HCT116 (cell line): Measurements from ENCODE around the gene SPACA4. TPM values are rescaled to one million over a fixed set of nuclear protein-coding genes. Genes with fewer than 3 reads are reported as not detected.

Source experiments
- ATAC-seq: fragments of 200-7000 bp; cut with Tn5 transposase; 2 replicates; pipeline ENCODE4 v1.9.1; 2020; ENCODE audit warnings: mild to moderate bottlenecking, moderate library complexity
- BruUV-seq: library from RNA; stranded (reverse); fragments of 400-500 nt; replicated peaks from 2 replicates; lab custom pipeline; 2021; lab: Mats Ljungman, UMichigan
- CTCF ChIA-PET: fragments of 300-600 bp; sonication (Branson Sonifier 250); formaldehyde crosslinking; loops from one replicate; lab custom pipeline; 2021; ENCODE audit warnings: antibody characterized with exemption; lab: Charles Lee
- POLR2A ChIA-PET: fragments of 300-600, 350-600 bp; sonication (Branson Sonifier 250); formaldehyde crosslinking; loops from one replicate; lab custom pipeline; 2021; ENCODE audit warnings: antibody characterized with exemption; lab: Charles Lee
- RAD21 ChIA-PET, 2 experiments: fragments of 300-600 bp; sonication (Branson Sonifier 250); formaldehyde crosslinking; loops; one replicate each; lab custom pipeline; 2023; ENCODE audit warnings: low total read pairs in 2 of 2; ENCODE audit not compliant: uncharacterized antibody in 2 of 2, unreplicated experiment in 2 of 2, low non-redundant PET in 1 of 2; lab: Charles Lee
- DNase-seq: peaks from one replicate; pipeline ENCODE4 v3.0.0-alpha.2; 2010; ENCODE audit warnings: low read depth, low spot score
- H2AFZ ChIP-seq: fragments of 200-600 bp; shearing (Covaris generic), sonication (generic); 2 replicates; pipeline ENCODE4 v1.6.1; 2017; ENCODE audit warnings: low read depth, mixed run types, mixed read lengths, antibody characterized with exemption, low read length; ENCODE audit not compliant: poor library complexity, severe bottlenecking
- H3K27ac ChIP-seq: 2 replicates; pipeline ENCODE4 v1.5.1; 2012; ENCODE audit warnings: low read depth, low read length
- H3K27me3 ChIP-seq: fragments of 200-600 bp; sonication (generic); 2 replicates; pipeline ENCODE4 v1.6.1; 2016; ENCODE audit warnings: mixed run types, low read length, mixed read lengths; ENCODE audit not compliant: insufficient read depth
- H3K36me3 ChIP-seq, 2 experiments: fragments of 200-500 bp in 1 of 2; fragments of 200-600 bp in 1 of 2; sonication (Bioruptor generic) in 1 of 2; sonication (generic) in 1 of 2; 2 replicates each; pipeline versions ENCODE4 v1.5.1 to v1.6.1; 2014 to 2016; ENCODE audit warnings: low read length in 2 of 2, inconsistent platforms in 1 of 2, mixed read lengths in 1 of 2, mixed run types in 1 of 2; ENCODE audit not compliant: insufficient read depth in 2 of 2, control insufficient read depth in 1 of 2
- H3K4me1 ChIP-seq, 2 experiments: fragments of 200-600 bp in 1 of 2; sonication (generic) in 1 of 2; 2 replicates each; pipeline versions ENCODE4 v1.5.1 to v1.6.1; 2012 to 2017; ENCODE audit warnings: low read length in 2 of 2, inconsistent platforms in 1 of 2, mild to moderate bottlenecking in 1 of 2, mixed read lengths in 1 of 2, mixed run types in 1 of 2, moderate library complexity in 1 of 2; ENCODE audit not compliant: insufficient read depth in 2 of 2, control insufficient read depth in 1 of 2
- H3K4me2 ChIP-seq: fragments of 200-600 bp; sonication (generic); 2 replicates; pipeline ENCODE4 v1.6.1; 2017; ENCODE audit warnings: mixed run types, low read length, mixed read lengths
- H3K4me3 ChIP-seq, 2 experiments: fragments of 200-600 bp in 1 of 2; sonication (generic) in 1 of 2; replicated peaks in 1 of 2; 2 replicates each; pipeline ENCODE4 v1.5.1; 2011 to 2016; ENCODE audit warnings: low read length in 2 of 2, control low read depth in 1 of 2, low read depth in 1 of 2, mild to moderate bottlenecking in 1 of 2, mixed read lengths in 1 of 2, mixed run types in 1 of 2
- H3K79me2 ChIP-seq: fragments of 200-600 bp; sonication (generic); 2 replicates; pipeline ENCODE4 v1.6.1; 2017; ENCODE audit warnings: mild to moderate bottlenecking, mixed run types, low read length, moderate library complexity, mixed read lengths; ENCODE audit not compliant: insufficient read depth
- H3K9ac ChIP-seq: fragments of 200-600 bp; sonication (generic); 2 replicates; pipeline ENCODE4 v1.6.1; 2016; ENCODE audit warnings: low read length, mixed read lengths
- H3K9me2 ChIP-seq: fragments of 200-600 bp; sonication (generic), shearing (Covaris generic); 2 replicates; pipeline ENCODE4 v1.6.1; 2017; ENCODE audit warnings: mixed run types, mild to moderate bottlenecking, moderate library complexity; ENCODE audit not compliant: insufficient read depth
- H3K9me3 ChIP-seq, 2 experiments: fragments of 200-500 bp in 1 of 2; fragments of 200-600 bp in 1 of 2; sonication (Bioruptor generic) in 1 of 2; sonication (generic) in 1 of 2; 2 replicates each; pipeline ENCODE4 v1.6.1; 2014 to 2017; ENCODE audit warnings: low read length in 2 of 2, mixed read lengths in 2 of 2, inconsistent platforms in 1 of 2, low read depth in 1 of 2, mild to moderate bottlenecking in 1 of 2, mixed run types in 1 of 2, moderate library complexity in 1 of 2; ENCODE audit not compliant: control insufficient read depth in 1 of 2, insufficient read depth in 1 of 2
- H4K20me1 ChIP-seq: fragments of 200-600 bp; sonication (generic), shearing (Covaris generic); 2 replicates; pipeline ENCODE4 v1.6.1; 2017; ENCODE audit warnings: mixed run types, mild to moderate bottlenecking, moderate library complexity; ENCODE audit not compliant: insufficient read depth
- ATF3 ChIP-seq: IDR thresholded peaks from 2 replicates; pipeline ENCODE4 v1.6.1; 2012
- CBX3 ChIP-seq: IDR thresholded peaks from 2 replicates; pipeline ENCODE4 v1.6.1; 2012; ENCODE audit warnings: low read depth
- CEBPB ChIP-seq: IDR thresholded peaks from 2 replicates; pipeline ENCODE4 v1.6.1; 2012; ENCODE audit warnings: low read depth
- CTCF ChIP-seq, 3 experiments: fragments of 200-600 bp in 1 of 3; sonication (generic) in 1 of 3; IDR thresholded peaks in 2 of 3; conservative IDR thresholded peaks in 1 of 3; 2 replicates each; pipeline ENCODE4 v1.5.1; 2012 to 2017; ENCODE audit warnings: low read depth in 2 of 3, low read length in 2 of 3, antibody characterized with exemption in 1 of 3, borderline replicate concordance in 1 of 3, control low read depth in 1 of 3, mild to moderate bottlenecking in 1 of 3, mixed read lengths in 1 of 3, mixed run types in 1 of 3, moderate library complexity in 1 of 3; ENCODE audit not compliant: insufficient read depth in 1 of 3
- EGR1 ChIP-seq: IDR thresholded peaks from 2 replicates; pipeline ENCODE4 v1.6.1; 2012; ENCODE audit warnings: low read depth
- ELF1 ChIP-seq: IDR thresholded peaks from 2 replicates; pipeline ENCODE4 v1.6.1; 2012; ENCODE audit warnings: low read depth, borderline replicate concordance
- EZH2 ChIP-seq: fragments of 200-600 bp; sonication (generic); IDR thresholded peaks from 2 replicates; pipeline ENCODE4 v1.6.1; 2017; ENCODE audit warnings: antibody characterized with exemption, mixed run types
- EZH2phosphoT487 ChIP-seq: fragments of 200-600 bp; IDR thresholded peaks from 2 replicates; pipeline ENCODE4 v1.6.1; 2018; ENCODE audit warnings: antibody characterized with exemption, borderline replicate concordance
- FOSL1 ChIP-seq: IDR thresholded peaks from 2 replicates; pipeline ENCODE4 v1.6.1; 2012; ENCODE audit warnings: low read depth
- JUND ChIP-seq: IDR thresholded peaks from 2 replicates; pipeline ENCODE4 v1.6.1; 2012
- MAX ChIP-seq: IDR thresholded peaks from 2 replicates; pipeline ENCODE4 v1.6.1; 2012
- POLR2A ChIP-seq: IDR thresholded peaks from 2 replicates; pipeline ENCODE4 v1.7.0; 2011; ENCODE audit warnings: borderline replicate concordance; ENCODE audit not compliant: insufficient read depth, insufficient read length; ENCODE audit errors: extremely low read depth
- POLR2AphosphoS5 ChIP-seq: IDR thresholded peaks from 2 replicates; pipeline ENCODE4 v1.6.1; 2011; ENCODE audit warnings: mild to moderate bottlenecking, low read depth, low read length, moderate library complexity
- RAD21 ChIP-seq: IDR thresholded peaks from 2 replicates; pipeline ENCODE4 v1.6.1; 2012; ENCODE audit warnings: low read depth, mild to moderate bottlenecking
- SIN3A ChIP-seq: IDR thresholded peaks from 2 replicates; pipeline ENCODE4 v1.6.1; 2012; ENCODE audit warnings: low read depth
- SP1 ChIP-seq: IDR thresholded peaks from 2 replicates; pipeline ENCODE4 v1.6.1; 2012; ENCODE audit warnings: low read depth
- SRF ChIP-seq: IDR thresholded peaks from 2 replicates; pipeline ENCODE4 v1.6.1; 2012; ENCODE audit warnings: low read depth
- TCF7L2 ChIP-seq: IDR thresholded peaks from 2 replicates; pipeline ENCODE4 v1.7.0; 2011; ENCODE audit warnings: borderline replicate concordance, inconsistent platforms; ENCODE audit not compliant: insufficient read depth, insufficient read length; ENCODE audit errors: extremely low read depth
- YY1 ChIP-seq: IDR thresholded peaks from 2 replicates; pipeline ENCODE4 v1.6.1; 2011; ENCODE audit warnings: low read length, low read depth, moderate library complexity, mild to moderate bottlenecking; ENCODE audit not compliant: insufficient replicate concordance; ENCODE audit errors: extremely low read depth
- ZBTB33 ChIP-seq: IDR thresholded peaks from 2 replicates; pipeline ENCODE4 v1.6.1; 2011; ENCODE audit warnings: mild to moderate bottlenecking, low read length, moderate library complexity; ENCODE audit not compliant: insufficient replicate concordance; ENCODE audit errors: extremely low read depth
- ZFX ChIP-seq: fragments of 450-650 bp; IDR thresholded peaks from 2 replicates; pipeline ENCODE4 v1.6.1; 2017
- ZNF274 ChIP-seq: fragments of 200-500 bp; sonication (Bioruptor generic); IDR thresholded peaks from 2 replicates; pipeline ENCODE4 v1.6.1; 2014; ENCODE audit warnings: mild to moderate bottlenecking, low read depth, low read length, inconsistent platforms
- intact Hi-C: fragments of 100-400 bp; cut with micrococcal nuclease; formaldehyde crosslinking; loops from 2 replicates; pipeline ENCODE4 v1.10.0; 2022
- total RNA-seq: library from RNA; stranded (reverse); gene quantifications from one replicate; pipeline ENCODE4 v1.2.1, GENCODE V29; 2021; ENCODE audit not compliant: unreplicated experiment

SPACA4 gene
- total RNA-seq, 1 experiment from 2014 or later: not detected

- Histone ChIP-seq H2AFZ (peak overlapping the region; percentile 19), H3K4me2 (peak overlapping the region; percentile 78), H3K4me1 (peaks cover 55 to 92% of the 10 kb centered on the region in 2 experiments), H3K79me2 (no peaks in the 10 kb centered on the region), H3K9me3 (no peaks in the 10 kb centered on the region), H3K4me3 (peak overlapping the region; percentile 40 to 51), H3K9ac (peak overlapping the region; percentile 68), H3K27ac (peak overlapping the region; percentile 96), H3K27me3 (no peaks in the 10 kb centered on the region), H3K36me3 (no peaks in the 10 kb centered on the region), H3K9me2 (no peaks in the 10 kb centered on the region), H4K20me1 (no peaks in the 10 kb centered on the region)
- peak; percentile 83 for DNase-seq
- POLR2A ChIA-PET: interaction anchor here (0.7 to 2.1 kb wide), 5 partner anchors 10 to 54 kb away, joined by 3 to 14 read pairs (median 7); no protein-coding TSS in a partner anchor
- BruUV-seq: no TSS peak
- intact Hi-C loops: loop anchor here (2.0 kb wide), 1 partner anchor 26 kb away; no protein-coding TSS in a partner anchor
- ATAC-seq: peak; percentile 89
- CTCF ChIA-PET: interaction anchor here (0.7 to 1.7 kb wide), 4 partner anchors 16 to 254 kb away, joined by 3 to 7 read pairs (median 3); no protein-coding TSS in a partner anchor
- RAD21 ChIA-PET: interaction anchor here (0.6 to 1.0 kb wide), 4 partner anchors 16 to 150 kb away, joined by 3 to 4 read pairs (median 4); no protein-coding TSS in a partner anchor
- TF ChIP-seq EGR1 (no peak), JUND (peak; percentile 90), SIN3A (no peak), CTCF (IDR thresholded peaks at IDR 0.05 in 2 of 3, conservative IDR thresholded peaks at IDR 0.05 in 1 of 3; ENCODE audit: borderline replicate concordance in 1 of 3, insufficient read depth in 1 of 3, low read depth in 2 of 3, low read length in 2 of 3) (no peak), SP1 (peak; percentile 73; the same call in 1 of the 2 replicates), ZNF274 (no peak), TCF7L2 (peak; percentile 71), MAX (0 out of 2 replicates have a peak, but pooled peaks have one; percentile 57), POLR2A (no peak), ZFX (no peak), EZH2phosphoT487 (no peak), EZH2 (no peak), FOSL1 (peak; percentile 94), CEBPB (no peak), POLR2AphosphoS5 (peak; percentile 70), RAD21 (no peak), ZBTB33 (peak; percentile 21), ELF1 (no peak), CBX3 (peak; percentile 84; the same call in 1 of the 2 replicates), SRF (no peak), ATF3 (no peak), YY1 (no peak)
Observed at GRCh38 chr19:48568345-48568886, 38.1 kb upstream of the SPACA4 start.
